SK-N-DZ (cell line): ENCODE data around the gene TWF2.

ENCODE experiments used
- DNase-seq: peaks from one replicate; pipeline ENCODE4 v3.0.0-alpha.2; 2015; ENCODE audit warnings: low spot score
- small RNA-seq, 2 experiments: library from RNA; depleted of rRNA; stranded (forward); fragments of <200 nt; gene quantifications; one replicate each; pipeline ENCODE3, GENCODE V24; 2014

TWF2 gene

GRCh38 chr3:52183786-52184445, 55.0 kb downstream of the TWF2 start:
- no peak for DNase-seq

GRCh38 chr3:52182691-52183090, 56.3 kb downstream of the TWF2 start:
- no peak for DNase-seq

DNA sequence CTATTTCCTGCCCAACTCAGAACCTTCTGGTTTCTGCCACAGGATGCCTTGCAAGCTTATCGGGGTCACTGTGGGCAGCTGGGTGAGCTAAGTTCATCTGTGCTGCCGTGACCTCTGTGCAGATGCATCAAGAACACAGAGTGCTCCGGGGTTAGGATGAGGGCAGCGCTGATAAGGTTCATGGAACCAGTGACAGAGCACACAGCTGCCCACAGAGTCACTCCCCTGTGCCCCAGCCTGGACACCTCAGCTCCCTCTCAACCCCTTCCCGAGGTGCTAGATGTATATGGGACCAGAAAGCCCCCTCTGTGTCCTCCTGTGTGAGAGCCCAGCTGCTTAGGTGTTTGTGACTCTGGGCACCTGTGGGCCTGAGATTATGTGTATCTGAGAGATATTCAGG, 56.8 kb downstream of the TWF2 start:
- DNase-seq = no peak

DNA sequence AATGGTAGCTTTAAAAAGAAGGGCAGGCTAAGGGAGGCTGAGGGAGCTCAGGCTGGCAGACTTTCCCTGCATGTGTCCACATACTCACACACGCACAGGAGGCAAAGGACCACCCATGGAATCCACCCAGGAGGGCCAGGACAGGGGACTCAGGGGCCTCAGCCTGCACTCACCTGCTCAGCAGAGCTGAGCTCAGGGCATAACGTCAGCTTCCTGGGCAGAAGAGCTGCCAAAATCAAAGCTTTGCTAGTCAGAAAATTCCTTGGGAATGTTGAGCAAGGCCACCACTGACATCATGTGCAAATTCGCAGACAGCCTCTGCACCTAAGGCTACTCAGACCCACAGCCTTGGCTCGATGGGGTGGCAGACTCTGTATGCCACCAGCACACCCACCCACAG, 57.4 kb downstream of the TWF2 start:
- DNase-seq = no peak

Small RNA genes within 50 kb of the gene (small RNA-seq; reads per million reads assigned to genes)
- 7.0 to 85.9 reads per million in 2 experiments for gene MIRLET7G
